ENCODE data around the gene PRLH.

The PRLH gene

DNA sequence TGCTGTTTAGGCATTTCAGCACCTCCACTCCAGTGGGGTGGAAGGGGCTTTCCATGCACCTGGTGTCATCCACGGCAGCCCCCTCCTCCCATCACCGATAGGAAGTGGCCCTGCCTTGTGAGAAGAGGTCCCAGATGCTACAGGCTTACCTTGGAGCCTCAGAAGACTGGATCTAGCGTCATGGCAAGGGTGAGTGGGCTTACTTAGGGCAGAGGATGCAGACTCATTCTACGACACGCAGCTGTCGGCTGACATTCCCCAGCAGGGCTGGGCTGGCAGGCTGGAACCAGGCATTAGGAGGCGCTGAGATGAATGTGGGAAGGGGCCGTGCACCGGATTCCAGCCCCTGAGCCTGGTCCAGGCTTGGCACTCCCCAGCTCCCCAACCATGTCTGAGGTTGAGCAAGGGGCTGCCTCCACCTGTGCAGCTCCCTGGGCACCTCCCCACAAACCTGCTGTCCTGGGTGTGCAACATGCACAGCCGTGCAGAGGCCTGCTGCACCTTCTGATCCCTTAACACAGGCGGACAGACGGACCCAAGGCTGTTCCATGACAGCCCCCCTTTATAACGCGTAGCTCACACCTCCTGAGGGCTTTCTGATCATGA is 1.7 kb upstream of the PRLH start:
- DNase-seq (ENCODE audit: low read depth in 2 of 2) = no peak

DNA sequence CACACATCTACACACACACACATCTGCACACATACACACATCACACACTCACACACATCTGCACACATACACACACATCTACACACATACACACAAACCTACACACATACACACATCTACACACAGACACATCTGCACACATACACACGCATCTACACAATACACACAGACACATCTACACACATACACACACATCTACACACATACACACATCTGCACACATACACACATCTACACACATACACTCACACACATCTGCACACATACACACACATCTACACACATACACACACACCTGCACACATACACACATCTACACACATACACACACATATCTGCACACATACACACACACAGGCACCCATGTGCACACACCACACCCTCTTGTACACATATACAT is 400 bp upstream of the PRLH start:
- DNase-seq (ENCODE audit: low read depth in 2 of 2) = no peak

DNA sequence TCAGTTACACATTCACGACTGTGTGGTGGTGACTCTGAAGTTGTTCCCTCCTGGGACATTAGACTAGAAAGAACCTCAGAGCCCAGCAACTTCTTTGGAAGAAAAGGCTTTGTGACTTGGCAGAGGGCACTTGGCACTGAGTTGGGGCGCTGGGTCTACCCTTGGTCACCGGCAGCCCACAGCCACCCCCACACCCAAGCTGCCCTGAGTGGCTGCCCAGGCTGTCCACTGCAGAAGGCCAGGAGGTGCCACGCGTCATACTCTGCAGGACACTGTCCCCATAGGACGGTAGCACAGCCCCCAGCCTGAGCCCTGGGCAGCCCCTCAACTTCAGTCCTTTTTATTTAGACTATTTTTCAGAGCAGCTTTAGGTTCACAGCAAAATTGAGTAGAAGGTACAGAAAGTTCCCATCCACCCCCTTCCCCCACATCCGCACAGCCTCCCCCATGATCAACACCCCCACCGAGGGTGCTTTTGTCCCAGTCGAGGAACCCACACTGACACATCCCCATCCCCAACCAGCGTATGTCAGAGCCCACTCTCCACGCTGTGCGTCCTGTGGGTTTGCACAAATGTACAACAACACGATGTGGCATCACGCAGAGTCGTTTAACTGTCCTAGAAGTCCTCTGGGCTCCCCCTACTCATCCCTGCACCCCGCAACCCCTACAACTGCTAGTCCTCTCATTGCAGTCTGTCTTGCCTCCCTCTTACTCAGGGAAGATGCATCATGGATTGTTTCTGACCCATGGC is 1.1 kb downstream of the PRLH start:
- DNase-seq (ENCODE audit: low read depth in 2 of 2) = no peak

DNA sequence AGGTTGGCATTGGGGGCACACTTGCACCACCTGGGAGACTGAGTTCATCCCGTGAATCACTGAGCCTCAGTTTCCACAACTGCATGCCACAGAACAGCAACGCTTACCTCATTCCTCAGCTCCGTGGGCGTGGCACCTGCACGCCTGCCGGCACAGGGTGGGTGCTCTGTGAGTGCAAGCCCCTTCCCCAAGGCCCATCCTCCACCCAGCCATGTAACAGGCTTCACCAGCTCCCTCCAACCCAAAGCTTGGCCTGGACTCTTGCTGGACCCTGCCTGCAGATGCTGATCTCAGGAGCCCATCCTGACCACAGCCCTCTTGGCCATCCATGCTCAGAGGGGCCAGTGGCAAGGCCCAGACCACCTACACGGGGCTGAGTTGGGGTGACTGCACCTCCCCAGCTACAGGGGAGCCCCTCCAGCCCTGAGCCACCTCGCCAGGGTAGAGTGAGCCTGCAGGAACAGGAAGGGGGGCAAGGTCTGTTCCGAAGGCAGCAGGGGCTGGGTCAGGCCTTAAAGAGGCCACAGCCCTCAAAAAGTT is 1.8 kb downstream of the PRLH start:
- DNase-seq (ENCODE audit: low read depth in 2 of 2) = no peak

DNA sequence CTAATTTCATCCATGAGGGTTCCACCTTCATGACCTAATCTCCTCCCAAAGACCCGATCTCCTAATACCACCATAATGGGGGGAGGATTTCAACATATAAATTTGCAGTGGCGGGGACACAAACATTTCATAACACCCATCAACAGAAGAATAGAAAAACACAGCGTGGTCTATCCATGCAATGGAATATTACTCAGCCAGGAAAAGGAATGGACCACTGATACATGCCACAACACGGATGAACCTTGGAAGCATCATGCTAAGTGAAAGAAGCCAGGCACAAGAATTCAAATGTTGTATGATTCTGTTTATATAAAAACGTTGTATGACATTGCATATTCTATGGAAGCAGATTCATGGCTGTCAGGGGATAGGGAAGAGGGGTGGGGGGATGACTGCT is 2.7 kb downstream of the PRLH start:
- DNase-seq (ENCODE audit: low read depth in 2 of 2) = no peak

DNA sequence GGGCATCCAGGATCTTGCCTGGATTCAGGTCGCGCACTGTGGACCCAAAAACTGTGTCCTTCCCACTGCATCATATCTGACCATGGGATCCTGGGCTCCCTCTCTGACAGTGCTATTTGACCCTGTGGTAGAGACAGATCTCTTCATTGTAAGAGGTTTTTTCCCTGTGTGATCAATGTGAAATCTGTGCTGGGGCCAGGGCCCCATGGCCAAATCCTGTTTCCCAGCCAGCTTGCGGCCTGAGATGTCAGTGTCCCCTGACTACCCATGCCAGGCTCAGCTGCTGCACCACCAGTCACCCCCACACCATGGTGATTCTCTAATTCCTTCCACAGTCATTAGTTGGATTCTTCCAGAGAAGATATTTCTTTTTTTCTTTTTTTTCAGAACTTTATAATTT is 3.5 kb downstream of the PRLH start:
- no peak for DNase-seq (ENCODE audit: low read depth in 2 of 2)

DNA sequence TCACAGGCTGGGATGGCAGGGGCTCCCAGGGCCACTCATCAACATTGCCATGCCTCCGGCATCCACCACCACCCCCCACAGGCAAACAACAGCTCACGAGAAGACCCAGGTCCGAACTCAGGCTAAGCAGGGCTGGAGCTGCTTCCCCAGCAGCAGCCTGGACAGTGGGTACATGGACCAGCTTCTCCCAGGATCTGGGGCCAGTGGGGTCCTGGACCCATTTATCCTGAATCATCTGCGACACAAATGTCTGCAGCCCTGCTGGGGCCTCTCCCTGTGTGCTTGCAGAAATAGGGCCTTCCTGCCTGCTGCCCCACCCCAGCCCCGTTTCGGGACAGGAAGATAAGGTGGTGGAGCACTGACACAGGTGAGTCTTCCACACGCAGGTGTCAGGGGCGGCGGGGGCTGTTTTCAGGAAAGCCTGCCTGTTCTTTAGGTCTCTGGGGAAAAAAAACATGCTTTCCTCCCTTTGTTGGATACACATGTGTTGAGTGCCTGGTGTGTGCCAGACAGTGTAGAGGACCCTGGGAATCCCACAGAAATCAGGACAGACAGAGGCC is 4.5 kb downstream of the PRLH start:
- no peak for DNase-seq (ENCODE audit: low read depth in 2 of 2)

DNA sequence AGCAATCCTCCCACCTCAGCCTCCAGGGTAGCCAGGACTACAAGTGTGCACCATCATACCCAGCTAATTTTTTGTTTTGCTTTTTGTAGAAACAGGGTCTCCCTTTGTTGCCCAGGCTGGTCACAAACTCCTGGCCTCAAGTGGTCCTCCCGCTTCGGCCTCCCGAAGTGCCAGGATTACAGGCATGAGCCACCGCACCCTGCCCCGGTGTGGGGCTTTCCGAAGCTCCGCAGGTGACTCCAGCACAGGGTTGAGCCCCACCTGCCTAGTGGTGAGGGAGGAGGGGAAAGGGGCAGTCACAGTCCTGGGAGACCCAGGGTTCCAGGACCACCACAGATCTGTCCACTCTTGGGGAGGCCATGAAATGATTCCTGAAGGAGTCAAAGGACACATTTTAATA is 5.2 kb downstream of the PRLH start:
- DNase-seq (ENCODE audit: low read depth in 2 of 2) = no peak

DNA sequence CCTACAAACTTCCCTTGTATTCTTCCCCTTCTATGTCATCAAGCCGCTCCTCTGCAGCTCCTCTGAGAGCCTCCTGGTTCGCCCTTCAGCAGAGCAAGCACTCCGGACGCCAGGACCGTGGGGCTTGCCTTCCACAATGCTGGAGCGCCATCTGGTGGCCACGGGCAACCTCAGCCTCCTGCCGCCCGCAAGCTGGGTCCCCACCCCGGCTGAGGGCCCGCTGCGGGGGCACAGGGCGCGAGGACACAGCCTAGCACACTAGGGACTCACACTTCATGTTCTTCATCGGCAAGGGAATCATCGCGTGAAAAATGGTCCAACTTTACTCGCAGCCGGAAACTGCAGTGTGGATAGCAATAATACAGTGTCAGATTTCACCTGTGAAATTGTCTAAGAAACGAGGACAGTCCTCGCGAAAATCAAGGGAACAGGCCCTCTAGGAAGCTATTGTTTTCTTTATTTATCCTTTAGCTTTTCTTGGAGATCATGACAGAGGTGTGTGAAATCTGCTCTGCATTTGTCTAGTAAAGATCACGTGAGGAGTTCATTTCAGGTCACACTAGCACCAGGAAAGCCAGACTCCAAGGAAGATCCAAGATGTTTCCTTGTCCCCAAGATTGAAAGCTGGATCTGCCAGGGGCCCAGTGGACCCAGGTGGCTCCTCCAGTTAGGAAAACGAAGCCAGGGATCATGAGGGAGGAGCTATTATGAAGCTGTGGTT is 5.8 kb downstream of the PRLH start:
- DNase-seq (ENCODE audit: low read depth in 2 of 2) = peak; percentile 85 to 86

DNA sequence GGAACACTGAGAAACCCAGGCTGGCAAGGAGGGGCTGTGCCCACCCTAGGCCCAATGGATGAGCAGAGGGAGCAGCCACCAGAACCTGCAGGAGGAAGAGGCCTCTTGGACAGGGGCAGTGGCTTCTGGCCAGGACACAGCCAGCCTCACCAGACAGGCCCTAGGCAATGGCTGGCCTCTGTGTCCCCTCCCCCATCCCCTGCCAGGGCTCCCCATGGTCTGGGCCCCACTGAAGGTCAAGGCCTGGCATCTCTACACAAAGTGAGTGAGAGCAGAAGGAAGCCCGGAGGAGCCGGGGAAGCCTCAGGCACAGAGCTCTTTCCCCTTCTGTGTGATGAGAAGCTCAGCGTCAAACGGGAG is 6.3 kb downstream of the PRLH start:
- no peak for DNase-seq (ENCODE audit: low read depth in 2 of 2)

DNA sequence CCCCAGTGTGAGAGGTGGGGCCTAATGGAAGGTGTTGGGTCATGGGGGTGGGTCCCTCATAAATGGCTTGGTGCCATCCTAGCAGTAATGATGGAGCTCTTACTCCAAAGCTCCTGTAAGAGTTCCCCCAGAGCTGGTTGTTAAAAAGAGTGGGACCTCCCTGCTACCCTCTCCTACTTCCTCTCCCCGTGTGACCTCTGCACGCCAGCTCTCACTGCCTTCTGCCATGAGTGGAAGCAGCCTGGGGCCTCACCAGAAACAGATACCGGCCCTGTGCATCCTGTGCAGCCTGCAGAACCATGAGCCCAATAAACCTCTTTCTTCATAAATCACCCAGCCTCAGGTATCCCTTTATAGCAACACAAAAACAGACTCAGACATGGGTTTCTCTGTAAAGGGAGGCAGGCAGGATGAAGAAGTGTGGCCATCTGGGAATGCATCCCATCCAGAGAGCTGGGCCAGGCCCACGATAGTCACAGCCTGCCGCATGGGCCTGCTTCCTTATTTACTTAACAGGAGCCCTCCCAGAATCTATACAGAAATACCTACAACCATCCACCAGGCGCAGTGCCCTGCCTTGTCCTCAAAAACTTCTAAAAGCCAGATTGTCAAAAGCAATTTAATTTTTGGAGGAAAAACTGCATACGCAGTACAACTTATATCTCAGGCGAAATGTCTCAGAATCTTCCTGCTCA is 7.5 kb downstream of the PRLH start:
- no peak for DNase-seq (ENCODE audit: low read depth in 2 of 2)

DNA sequence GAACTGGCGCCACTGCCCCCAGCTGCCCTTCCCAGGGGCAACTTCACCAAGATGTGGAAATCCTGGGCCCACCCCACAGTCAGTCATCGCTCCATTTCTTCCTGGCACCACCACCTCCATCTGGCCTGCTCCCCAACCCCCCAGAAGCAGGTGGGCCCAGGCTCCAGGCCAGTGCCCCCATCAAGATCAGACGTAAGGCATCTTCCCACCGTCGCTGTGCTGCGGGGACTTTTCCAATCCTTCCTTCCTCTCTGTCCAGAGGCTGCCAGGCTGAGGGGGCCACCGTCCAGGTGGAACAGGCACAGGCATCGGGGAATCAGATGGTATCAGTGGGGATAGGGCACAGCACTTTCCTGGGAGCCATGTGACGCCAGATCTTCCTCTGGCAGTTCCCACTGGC is 8.1 kb downstream of the PRLH start:
- DNase-seq (ENCODE audit: low read depth in 2 of 2) = no peak

DNA sequence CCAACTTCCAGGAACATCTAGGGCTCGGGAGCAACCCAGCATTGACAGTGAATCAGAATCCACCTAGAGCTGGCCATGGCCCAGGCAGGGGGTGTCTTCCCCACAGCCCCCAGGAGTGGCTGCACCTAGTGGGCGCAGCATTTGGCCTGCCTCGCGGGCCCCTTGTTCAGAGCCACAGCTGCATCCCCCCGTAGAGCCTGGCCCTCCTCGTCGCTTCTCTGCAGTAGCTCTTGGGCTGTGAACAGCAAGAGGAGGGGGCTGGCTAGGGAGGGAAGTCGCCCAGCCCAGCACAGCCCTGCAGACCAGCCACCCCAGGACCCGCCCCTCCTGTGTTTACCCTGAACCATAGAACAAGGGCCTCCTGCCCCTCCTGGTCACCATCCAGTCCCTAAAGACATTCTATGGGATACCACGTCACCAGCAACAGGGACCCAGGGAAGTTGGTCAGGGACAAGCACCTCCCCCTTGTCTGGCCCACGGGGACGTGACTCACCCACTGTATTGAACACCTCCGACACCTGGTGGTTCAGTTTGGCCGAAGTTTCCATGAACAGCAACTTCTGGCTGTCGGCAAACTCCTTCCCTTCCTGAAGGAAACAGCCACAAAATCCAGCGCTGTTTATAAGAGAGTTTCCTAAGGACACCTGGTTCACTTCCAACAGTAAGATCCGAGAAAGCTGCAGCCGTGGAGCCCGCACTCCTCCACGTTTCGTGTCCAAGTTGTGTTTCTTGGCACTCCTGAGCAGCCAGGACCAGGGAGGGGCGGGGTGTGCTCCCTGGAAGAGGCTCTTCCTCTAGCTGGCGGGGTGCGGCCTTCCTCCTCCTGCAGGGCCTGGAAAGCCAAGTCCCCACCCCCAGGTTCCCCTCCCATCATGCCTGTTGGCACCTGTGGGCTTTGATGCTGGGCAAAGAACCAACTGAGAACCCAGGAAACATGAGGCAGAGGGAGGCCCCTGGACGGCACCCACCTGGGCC is 8.8 kb downstream of the PRLH start:
- no peak for DNase-seq (ENCODE audit: low read depth in 2 of 2)

DNA sequence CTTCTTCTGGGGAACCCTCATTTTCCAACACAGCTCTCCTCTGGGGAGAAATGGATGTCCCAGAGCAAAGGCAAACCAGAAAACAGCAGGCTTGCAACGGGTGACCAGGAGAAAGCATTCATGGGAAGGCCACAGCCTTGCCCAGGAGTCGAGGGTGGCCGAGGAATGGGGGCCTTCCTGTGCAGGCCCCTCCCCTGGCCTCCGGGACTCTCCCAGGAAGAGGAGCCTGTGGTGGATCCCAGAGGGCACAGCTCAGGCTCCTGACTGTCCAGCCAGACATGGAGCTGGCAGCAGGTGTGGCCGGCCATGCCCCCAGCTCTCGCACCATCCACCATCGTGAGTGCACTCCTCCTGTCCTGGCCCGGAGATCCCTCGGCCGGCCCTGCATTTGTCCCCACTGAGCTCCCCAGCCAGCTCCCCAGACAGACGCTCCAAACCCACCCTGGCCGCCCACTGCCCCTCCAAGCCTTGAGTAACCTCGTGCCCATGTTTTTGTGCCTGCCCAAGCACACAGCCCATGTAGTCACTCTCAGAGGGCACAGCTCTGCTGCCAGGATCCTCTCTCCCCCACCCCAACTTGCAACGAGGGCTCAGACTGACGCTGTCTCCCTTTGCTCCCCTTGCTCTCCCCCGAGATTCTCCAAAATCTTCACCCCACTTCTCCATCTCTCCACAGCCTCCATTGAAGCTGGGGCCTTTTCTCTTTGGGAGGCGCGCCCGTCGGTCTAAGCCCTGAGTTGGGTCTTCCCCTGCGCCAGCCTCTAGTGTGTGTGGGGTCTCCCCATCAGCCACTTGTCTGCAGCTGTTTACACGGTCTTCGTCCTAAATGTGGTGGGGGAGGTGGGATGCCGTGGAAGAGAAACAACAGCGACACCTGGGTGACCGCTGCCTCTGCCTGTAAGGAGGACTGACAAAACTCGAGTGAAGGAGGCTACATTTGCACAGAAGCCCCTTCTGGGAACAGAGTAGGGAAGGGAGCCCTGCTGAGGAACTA is 9.8 kb downstream of the PRLH start:
- no peak for DNase-seq (ENCODE audit: low read depth in 2 of 2)

DNA sequence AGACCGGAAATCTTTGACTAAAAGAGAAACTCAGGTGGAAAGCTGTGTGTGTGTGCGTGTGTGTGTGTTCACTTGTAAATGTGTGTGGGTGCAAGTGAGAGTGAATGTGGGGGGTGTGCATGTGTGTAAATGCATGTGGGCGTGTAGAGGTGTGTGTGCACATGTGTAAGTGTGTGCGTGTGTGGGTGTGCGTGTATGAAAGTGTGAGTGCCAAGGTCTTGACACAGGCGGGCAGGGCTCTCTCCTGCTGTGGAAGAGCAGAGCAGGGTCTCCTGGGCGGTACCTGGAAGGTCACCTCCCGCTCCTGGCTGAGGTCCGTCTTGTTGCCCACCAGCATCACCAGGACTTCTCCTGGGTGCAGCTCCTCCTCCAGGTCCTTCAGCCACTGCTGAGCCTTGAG is 10.6 kb downstream of the PRLH start:
- no peak for DNase-seq (ENCODE audit: low read depth in 2 of 2)

DNA sequence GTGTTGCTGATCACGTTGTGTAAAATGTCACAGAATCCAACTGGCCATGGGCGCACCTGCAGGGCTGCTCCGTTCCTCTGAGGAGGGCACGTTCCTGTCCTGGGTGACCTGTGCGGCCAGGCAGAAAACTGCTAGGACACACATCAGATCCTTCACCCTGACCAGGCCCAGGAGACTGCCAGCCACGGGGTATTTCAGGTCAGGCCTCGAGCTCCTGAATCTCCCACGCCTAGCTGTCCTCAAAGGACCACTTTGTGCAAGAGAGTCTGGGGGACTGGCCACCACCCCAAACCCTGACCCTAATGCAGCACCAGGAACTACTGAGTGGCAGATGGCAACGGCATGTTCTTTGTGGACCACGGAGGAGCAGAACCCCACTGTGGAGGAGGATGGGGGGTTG is 11.1 kb downstream of the PRLH start:
- DNase-seq (ENCODE audit: low read depth in 2 of 2) = no peak

DNA sequence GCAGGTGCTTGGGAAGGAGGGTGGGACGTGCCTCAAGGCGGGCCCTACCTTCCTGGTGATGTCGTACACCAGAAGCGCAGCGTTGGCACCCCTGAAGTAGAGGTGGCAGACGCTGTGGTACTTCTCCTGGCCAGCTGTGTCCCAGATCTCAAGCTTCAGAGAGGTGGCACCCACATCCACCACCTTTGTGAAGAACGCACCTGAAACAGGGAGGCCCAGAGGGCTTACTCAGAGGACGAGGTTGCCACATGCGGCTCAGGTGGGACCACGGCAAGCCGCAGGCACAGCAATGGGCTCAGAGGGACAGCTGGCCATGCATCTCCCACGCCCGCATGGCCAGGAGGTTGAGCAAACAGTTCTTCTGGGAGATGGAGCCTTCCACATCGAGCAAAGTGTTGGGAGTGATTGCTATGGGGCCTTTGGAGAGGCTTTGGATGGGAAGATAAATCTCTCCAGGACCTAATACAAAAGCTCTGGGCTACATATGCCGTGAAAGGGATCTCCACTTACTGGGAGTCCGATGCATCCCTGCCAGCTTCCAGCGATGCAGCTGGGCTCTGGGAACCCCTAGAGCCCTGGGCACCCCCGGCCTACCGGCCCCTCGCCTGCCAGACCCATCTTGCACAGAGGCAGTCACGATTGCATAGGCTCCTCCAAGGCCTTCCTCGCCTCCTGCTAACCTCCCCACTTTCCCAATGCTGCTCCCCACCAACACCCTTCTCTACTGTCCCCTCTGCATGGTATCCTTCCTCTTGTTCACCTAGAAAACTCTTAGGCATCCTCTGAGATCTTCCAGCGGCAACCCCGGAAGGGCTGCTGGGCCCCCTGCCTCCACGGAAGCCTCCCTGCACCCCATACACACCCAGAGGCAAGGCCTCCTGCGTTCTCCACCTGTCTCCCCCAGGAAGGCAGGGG is 11.8 kb downstream of the PRLH start:
- DNase-seq (ENCODE audit: low read depth in 2 of 2) = no peak

DNA sequence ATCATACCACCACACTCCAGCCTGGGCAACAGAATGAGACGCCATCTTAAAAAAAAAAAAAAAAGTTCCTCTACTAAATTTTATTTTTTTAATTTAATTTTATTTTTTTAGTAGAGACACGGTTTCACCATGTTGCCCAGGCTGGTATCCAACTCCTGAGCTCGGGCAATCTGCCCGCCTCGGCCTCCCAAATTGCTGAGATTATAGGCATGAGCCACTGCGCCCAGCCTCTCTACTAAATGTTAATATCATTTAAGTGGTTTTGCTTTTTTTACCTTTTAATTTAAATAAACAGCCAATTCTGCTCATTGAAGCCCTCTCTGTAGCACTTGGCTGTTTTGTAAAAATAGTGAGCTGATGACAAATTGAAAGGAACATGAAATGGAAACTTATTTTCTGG is 15.0 kb downstream of the PRLH start:
- DNase-seq (ENCODE audit: low read depth in 2 of 2) = no peak
